DND-41 (cell line): ENCODE data around the gene GALR3.

Source experiments
- EZH2 ChIP-seq: IDR thresholded peaks from 3 replicates; pipeline ENCODE4 v1.6.1; 2012; ENCODE audit warnings: borderline replicate concordance, low read depth, mild to moderate bottlenecking, moderate library complexity, low read length, inconsistent platforms; ENCODE audit not compliant: severe bottlenecking
- TF ChIP-seq, protein P1 (sequence below): IDR thresholded peaks from 2 replicates; pipeline ENCODE4 v1.5.1; 2012; ENCODE audit warnings: borderline replicate concordance, low read length, moderate library complexity, mild to moderate bottlenecking; ENCODE audit not compliant: poor library complexity, severe bottlenecking; ENCODE audit errors: extremely low read depth

DNA sequence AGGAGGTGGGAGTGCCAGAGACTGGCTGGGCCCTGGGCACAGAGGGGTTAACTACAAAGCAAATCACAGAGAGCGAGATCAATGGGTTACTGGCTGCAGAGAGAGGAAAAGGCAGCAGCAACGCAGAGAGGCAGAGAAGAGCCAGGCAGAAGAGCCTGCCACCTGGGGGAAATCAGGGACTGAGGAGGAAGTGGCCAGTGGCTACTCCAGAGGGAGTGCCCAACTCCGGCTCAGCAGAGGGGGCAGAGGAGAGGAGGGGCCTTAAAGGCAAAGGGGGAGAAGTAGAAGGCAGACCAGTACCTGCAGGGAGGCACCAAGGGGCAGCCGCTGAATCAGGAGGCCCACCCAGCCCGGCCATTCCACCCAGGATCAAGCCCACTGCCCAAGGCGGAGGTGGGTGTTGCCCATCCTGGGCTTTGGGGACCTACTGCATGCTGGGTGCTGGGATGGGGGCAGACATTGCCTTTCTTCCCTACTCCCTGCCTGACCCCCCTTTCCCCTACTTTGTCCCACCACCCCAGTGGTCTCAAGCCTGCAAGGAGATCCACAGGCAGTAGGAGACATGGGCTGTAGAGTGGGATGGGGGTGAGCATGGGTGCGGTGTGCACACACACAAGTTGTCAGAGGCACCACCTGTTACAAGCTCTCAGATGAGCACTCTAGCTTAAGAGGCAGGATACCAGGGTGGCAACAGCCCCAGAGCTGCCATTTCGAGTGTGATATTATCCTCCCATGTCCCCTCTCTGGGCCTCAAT lies 926 bp upstream of the GALR3 start:
- TF ChIP-seq, protein P1, sequence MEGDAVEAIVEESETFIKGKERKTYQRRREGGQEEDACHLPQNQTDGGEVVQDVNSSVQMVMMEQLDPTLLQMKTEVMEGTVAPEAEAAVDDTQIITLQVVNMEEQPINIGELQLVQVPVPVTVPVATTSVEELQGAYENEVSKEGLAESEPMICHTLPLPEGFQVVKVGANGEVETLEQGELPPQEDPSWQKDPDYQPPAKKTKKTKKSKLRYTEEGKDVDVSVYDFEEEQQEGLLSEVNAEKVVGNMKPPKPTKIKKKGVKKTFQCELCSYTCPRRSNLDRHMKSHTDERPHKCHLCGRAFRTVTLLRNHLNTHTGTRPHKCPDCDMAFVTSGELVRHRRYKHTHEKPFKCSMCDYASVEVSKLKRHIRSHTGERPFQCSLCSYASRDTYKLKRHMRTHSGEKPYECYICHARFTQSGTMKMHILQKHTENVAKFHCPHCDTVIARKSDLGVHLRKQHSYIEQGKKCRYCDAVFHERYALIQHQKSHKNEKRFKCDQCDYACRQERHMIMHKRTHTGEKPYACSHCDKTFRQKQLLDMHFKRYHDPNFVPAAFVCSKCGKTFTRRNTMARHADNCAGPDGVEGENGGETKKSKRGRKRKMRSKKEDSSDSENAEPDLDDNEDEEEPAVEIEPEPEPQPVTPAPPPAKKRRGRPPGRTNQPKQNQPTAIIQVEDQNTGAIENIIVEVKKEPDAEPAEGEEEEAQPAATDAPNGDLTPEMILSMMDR = no peak
- no peak for TF ChIP-seq EZH2
